GM12801 (cell line): ENCODE results near the gene SLC8A3.

Experiments used
- CTCF ChIP-seq: IDR thresholded peaks from one replicate; pipeline ENCODE4 v1.5.1; 2011; ENCODE audit warnings: control low read depth; ENCODE audit not compliant: insufficient read length; ENCODE audit errors: extremely low read depth

Gene SLC8A3

GRCh38 chr14:70064136-70064865 is 124.5 kb downstream of the SLC8A3 start:
- no peak for TF ChIP-seq CTCF

- no peak for TF ChIP-seq CTCF
These were observed 127.6 kb downstream of the SLC8A3 start for GRCh38 chr14:70061108-70061507.

GRCh38 chr14:70059545-70059944 is 129.2 kb downstream of the SLC8A3 start:
- no peak for TF ChIP-seq CTCF

GRCh38 chr14:70057519-70058136 is 131.1 kb downstream of the SLC8A3 start:
- no peak for TF ChIP-seq CTCF

GRCh38 chr14:70052990-70053389 is 135.8 kb downstream of the SLC8A3 start:
- TF ChIP-seq CTCF, result no peak

GRCh38 chr14:70050136-70050535 is 138.6 kb downstream of the SLC8A3 start:
- no peak for TF ChIP-seq CTCF

- TF ChIP-seq CTCF, result no peak
These were observed 139.1 kb downstream of the SLC8A3 start for GRCh38 chr14:70049605-70050004.
